ENCODE results near the gene PAX8. TPM values are rescaled to one million over a fixed set of nuclear protein-coding genes. Genes with fewer than 3 reads are reported as not detected.
"Not testable (repeated sequence)": the region's sequence is repeated elsewhere in the genome, so short reads cannot be mapped to it uniquely, and the experiment has no call there.

The PAX8 gene
- polyA plus RNA-seq, 1 donor from 2014 or later: 0.85 TPM

GRCh38 chr2:113305146-113305545, 26.4 kb upstream of the PAX8 start:
- Mint-ChIP-seq H3K9me3 (no peaks in the 10 kb centered on the region), H3K27me3 (peaks cover 9% of the 10 kb centered on the region), H3K4me3 (no peak overlapping the region), H3K4me1 (no peaks in the 10 kb centered on the region), H3K27ac (no peak overlapping the region), H3K36me3 (no peaks in the 10 kb centered on the region)

- Mint-ChIP-seq H3K4me3 (no peak overlapping the region), H3K27ac (peak overlapping the region in 1 of 3 donors; percentile 59), H3K36me3 (no peaks in the 10 kb centered on the region), H3K9me3 (no peaks in the 10 kb centered on the region), H3K4me1 (no peaks in the 10 kb centered on the region), H3K27me3 (peaks cover 9% of the 10 kb centered on the region)
Observed at GRCh38 chr2:113304702-113305101, 26.0 kb upstream of the PAX8 start.

- not testable (repeated sequence) for H3K4me1 Mint-ChIP-seq, H3K36me3 Mint-ChIP-seq, H3K9me3 Mint-ChIP-seq, H3K4me3 Mint-ChIP-seq, H3K27me3 Mint-ChIP-seq
- peak overlapping the region in 1 of 3 donors; percentile 36 for H3K27ac Mint-ChIP-seq
Observed at GRCh38 chr2:113302216-113302980, 23.7 kb upstream of the PAX8 start.

GRCh38 chr2:113300281-113300680, 21.6 kb upstream of the PAX8 start:
- Mint-ChIP-seq H3K36me3 (no peaks in the 10 kb centered on the region), H3K4me3 (no peak overlapping the region), H3K9me3 (no peaks in the 10 kb centered on the region), H3K27ac (no peak overlapping the region), H3K4me1 (no peaks in the 10 kb centered on the region), H3K27me3 (peaks cover 4% of the 10 kb centered on the region)

GRCh38 chr2:113298176-113298575, 19.5 kb upstream of the PAX8 start:
- H3K4me1 Mint-ChIP-seq: no peaks in the 10 kb centered on the region
- no peak overlapping the region for H3K4me3 Mint-ChIP-seq
- H3K27me3 Mint-ChIP-seq: peaks cover 8% of the 10 kb centered on the region
- H3K9me3 Mint-ChIP-seq: no peaks in the 10 kb centered on the region
- no peak overlapping the region for H3K27ac Mint-ChIP-seq
- no peaks in the 10 kb centered on the region for H3K36me3 Mint-ChIP-seq

GRCh38 chr2:113297590-113297989, 18.9 kb upstream of the PAX8 start:
- not testable (repeated sequence) for H3K4me3 Mint-ChIP-seq, H3K9me3 Mint-ChIP-seq, H3K27ac Mint-ChIP-seq, H3K4me1 Mint-ChIP-seq, H3K36me3 Mint-ChIP-seq
- H3K27me3 Mint-ChIP-seq: peaks cover 14% of the 10 kb centered on the region

- no peak overlapping the region for H3K27ac Mint-ChIP-seq
- no peaks in the 10 kb centered on the region for H3K36me3 Mint-ChIP-seq
- no peak overlapping the region for H3K4me3 Mint-ChIP-seq
- peaks cover 0 to 2% (median 0%) of the 10 kb centered on the region in 3 donors for H3K9me3 Mint-ChIP-seq
- no peaks in the 10 kb centered on the region for H3K4me1 Mint-ChIP-seq
- peaks cover 24% of the 10 kb centered on the region for H3K27me3 Mint-ChIP-seq
Observed at GRCh38 chr2:113291191-113291590, 12.5 kb upstream of the PAX8 start.

- not testable (repeated sequence) for H3K9me3 Mint-ChIP-seq, H3K36me3 Mint-ChIP-seq, H3K4me1 Mint-ChIP-seq, H3K4me3 Mint-ChIP-seq, H3K27ac Mint-ChIP-seq
- H3K27me3 Mint-ChIP-seq: peaks cover 20% of the 10 kb centered on the region
Observed at GRCh38 chr2:113288674-113289149, 10.0 kb upstream of the PAX8 start.

GRCh38 chr2:113288117-113288673, 9.5 kb upstream of the PAX8 start:
- H3K27me3 Mint-ChIP-seq: peaks cover 16% of the 10 kb centered on the region
- not testable (repeated sequence) for H3K4me3 Mint-ChIP-seq, H3K27ac Mint-ChIP-seq, H3K9me3 Mint-ChIP-seq, H3K4me1 Mint-ChIP-seq, H3K36me3 Mint-ChIP-seq

- Mint-ChIP-seq H3K4me1 (peaks cover 0 to 1% (median 0%) of the 10 kb centered on the region in 3 donors), H3K27me3 (peaks cover 1% of the 10 kb centered on the region), H3K27ac (no peak overlapping the region), H3K36me3 (no peaks in the 10 kb centered on the region), H3K9me3 (peaks cover 0 to 2% (median 0%) of the 10 kb centered on the region in 3 donors), H3K4me3 (no peak overlapping the region)
Observed at GRCh38 chr2:113285816-113286215, 7.1 kb upstream of the PAX8 start.

GRCh38 chr2:113284999-113285398, 6.3 kb upstream of the PAX8 start:
- H3K27ac Mint-ChIP-seq, H3K9me3 Mint-ChIP-seq, H3K36me3 Mint-ChIP-seq, H3K4me3 Mint-ChIP-seq, H3K27me3 Mint-ChIP-seq, H3K4me1 Mint-ChIP-seq: not testable (repeated sequence)

GRCh38 chr2:113284476-113284875, 5.8 kb upstream of the PAX8 start:
- H3K4me3 Mint-ChIP-seq: no peak overlapping the region
- peaks cover 1% of the 10 kb centered on the region for H3K27me3 Mint-ChIP-seq
- H3K9me3 Mint-ChIP-seq: no peaks in the 10 kb centered on the region
- H3K27ac Mint-ChIP-seq: no peak overlapping the region
- peaks cover 0 to 1% (median 0%) of the 10 kb centered on the region in 3 donors for H3K4me1 Mint-ChIP-seq
- H3K36me3 Mint-ChIP-seq: no peaks in the 10 kb centered on the region

- no peak overlapping the region for H3K4me3 Mint-ChIP-seq
- no peaks in the 10 kb centered on the region for H3K36me3 Mint-ChIP-seq
- no peak overlapping the region for H3K27ac Mint-ChIP-seq
- H3K4me1 Mint-ChIP-seq: peaks cover 0 to 1% (median 0%) of the 10 kb centered on the region in 3 donors
- no peaks in the 10 kb centered on the region for H3K9me3 Mint-ChIP-seq
- H3K27me3 Mint-ChIP-seq: peaks cover 1% of the 10 kb centered on the region
Observed at GRCh38 chr2:113283704-113284284, 5.1 kb upstream of the PAX8 start.

GRCh38 chr2:113282747-113283533, 4.2 kb upstream of the PAX8 start:
- no peaks in the 10 kb centered on the region for H3K9me3 Mint-ChIP-seq
- H3K36me3 Mint-ChIP-seq: no peaks in the 10 kb centered on the region
- H3K27ac Mint-ChIP-seq: no peak overlapping the region
- H3K27me3 Mint-ChIP-seq: no peaks in the 10 kb centered on the region
- H3K4me3 Mint-ChIP-seq: no peak overlapping the region
- peaks cover 0 to 1% (median 0%) of the 10 kb centered on the region in 3 donors for H3K4me1 Mint-ChIP-seq

Data from IgD-negative memory B cell (primary cell).